NB4 (cell line): Measurements from ENCODE around the gene HELZ.

Experiments used
- DNase-seq: peaks from one replicate; pipeline ENCODE4 v3.0.0; 2010; ENCODE audit warnings: low read depth
- H3K4me3 ChIP-seq: one replicate; pipeline ENCODE4 v1.5.1; 2011; ENCODE audit warnings: mild to moderate bottlenecking, low read depth, low read length, moderate library complexity
- MYC ChIP-seq: IDR thresholded peaks from 2 replicates; pipeline ENCODE4 v1.6.1; 2011; ENCODE audit warnings: low read depth, low read length
- POLR2A ChIP-seq: IDR thresholded peaks from 2 replicates; pipeline ENCODE4 v1.6.1; 2011; ENCODE audit warnings: mild to moderate bottlenecking; ENCODE audit not compliant: insufficient read length; ENCODE audit errors: extremely low read depth
- TF ChIP-seq, protein P1 (sequence below): IDR thresholded peaks from 2 replicates; pipeline ENCODE4 v1.6.1; 2011; ENCODE audit warnings: low read depth, low read length
- TF ChIP-seq, protein P2 (sequence below): IDR thresholded peaks from one replicate; pipeline ENCODE4 v1.5.1; 2012; ENCODE audit warnings: low read depth, low read length

HELZ gene

DNA sequence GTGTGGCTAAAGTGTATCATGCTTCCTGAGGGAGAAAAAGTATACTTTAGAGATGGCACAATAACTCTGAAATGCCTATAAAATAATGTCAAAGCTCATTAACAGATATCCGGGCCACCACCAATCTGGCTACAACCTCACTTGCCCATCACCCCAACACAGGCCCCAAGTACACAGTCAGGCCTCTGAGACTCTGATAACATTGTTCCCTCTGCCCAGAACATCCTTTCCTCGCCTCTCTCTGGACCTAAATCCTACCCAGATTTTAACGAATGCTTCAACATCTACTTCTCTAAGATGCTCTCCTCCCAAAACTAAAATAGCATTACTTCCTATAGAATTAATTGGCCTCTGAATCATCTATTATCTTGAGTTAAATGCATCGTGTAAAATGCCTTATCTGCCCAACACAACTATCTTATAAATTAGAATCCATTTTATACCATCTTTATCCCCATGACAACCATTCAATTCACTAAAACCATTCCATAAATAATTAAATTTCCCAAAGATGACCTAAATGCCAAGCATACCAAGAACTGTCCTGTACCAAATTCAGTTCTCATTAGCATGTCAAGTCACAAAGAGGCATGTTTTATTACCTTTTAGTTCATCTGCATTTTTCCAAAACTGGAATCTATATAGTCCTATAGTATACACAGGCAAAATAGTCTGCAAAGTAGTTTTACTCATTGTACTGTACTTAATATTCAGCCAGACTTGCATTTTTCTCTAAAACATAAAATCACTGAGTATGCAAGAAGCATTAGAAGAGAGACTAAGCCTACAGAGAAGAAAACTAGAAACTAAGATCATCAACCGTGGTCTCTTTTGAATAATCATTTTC lies 15.7 kb downstream of the HELZ start:
- TF ChIP-seq, protein P1, sequence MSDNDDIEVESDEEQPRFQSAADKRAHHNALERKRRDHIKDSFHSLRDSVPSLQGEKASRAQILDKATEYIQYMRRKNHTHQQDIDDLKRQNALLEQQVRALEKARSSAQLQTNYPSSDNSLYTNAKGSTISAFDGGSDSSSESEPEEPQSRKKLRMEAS, result no peak
- TF ChIP-seq, protein P2, sequence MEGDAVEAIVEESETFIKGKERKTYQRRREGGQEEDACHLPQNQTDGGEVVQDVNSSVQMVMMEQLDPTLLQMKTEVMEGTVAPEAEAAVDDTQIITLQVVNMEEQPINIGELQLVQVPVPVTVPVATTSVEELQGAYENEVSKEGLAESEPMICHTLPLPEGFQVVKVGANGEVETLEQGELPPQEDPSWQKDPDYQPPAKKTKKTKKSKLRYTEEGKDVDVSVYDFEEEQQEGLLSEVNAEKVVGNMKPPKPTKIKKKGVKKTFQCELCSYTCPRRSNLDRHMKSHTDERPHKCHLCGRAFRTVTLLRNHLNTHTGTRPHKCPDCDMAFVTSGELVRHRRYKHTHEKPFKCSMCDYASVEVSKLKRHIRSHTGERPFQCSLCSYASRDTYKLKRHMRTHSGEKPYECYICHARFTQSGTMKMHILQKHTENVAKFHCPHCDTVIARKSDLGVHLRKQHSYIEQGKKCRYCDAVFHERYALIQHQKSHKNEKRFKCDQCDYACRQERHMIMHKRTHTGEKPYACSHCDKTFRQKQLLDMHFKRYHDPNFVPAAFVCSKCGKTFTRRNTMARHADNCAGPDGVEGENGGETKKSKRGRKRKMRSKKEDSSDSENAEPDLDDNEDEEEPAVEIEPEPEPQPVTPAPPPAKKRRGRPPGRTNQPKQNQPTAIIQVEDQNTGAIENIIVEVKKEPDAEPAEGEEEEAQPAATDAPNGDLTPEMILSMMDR, result no peak
- TF ChIP-seq POLR2A (no peak), MYC (no peak)
- DNase-seq, result no peak
- H3K4me3 ChIP-seq, result no peak overlapping the region

GRCh38 chr17:67227488-67227887 lies 17.5 kb downstream of the HELZ start:
- DNase-seq, result no peak
- TF ChIP-seq, protein P1, result no peak
- TF ChIP-seq POLR2A (no peak), MYC (no peak)
- TF ChIP-seq, protein P2, result no peak
- no peak overlapping the region for H3K4me3 ChIP-seq

DNA sequence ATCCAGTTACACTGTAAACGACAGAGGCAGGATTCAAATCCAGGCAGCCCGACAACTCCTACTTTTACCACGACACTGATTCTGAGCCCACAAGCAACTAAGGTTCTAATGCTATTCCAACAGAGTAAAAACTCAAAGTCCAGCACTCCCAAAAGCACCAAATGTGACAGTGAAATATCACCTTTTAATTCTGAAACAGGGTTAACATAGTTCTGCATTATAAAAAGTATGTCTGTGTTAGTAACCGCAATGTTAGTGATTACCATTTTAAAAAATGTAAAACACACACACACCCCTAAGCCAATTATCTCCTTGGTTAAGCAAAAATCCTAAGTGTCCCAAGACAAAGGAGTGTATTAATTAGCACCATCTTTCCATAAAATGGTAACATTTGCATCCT lies 19.7 kb downstream of the HELZ start:
- TF ChIP-seq, protein P2, result no peak
- TF ChIP-seq MYC (no peak), POLR2A (no peak)
- TF ChIP-seq, protein P1, result no peak
- H3K4me3 ChIP-seq, result no peak overlapping the region
- DNase-seq, result no peak

GRCh38 chr17:67224736-67225135 lies 20.3 kb downstream of the HELZ start:
- TF ChIP-seq, protein P2, result no peak
- TF ChIP-seq POLR2A (no peak), MYC (no peak)
- TF ChIP-seq, protein P1, result no peak
- DNase-seq, result no peak
- H3K4me3 ChIP-seq, result no peak overlapping the region

DNA sequence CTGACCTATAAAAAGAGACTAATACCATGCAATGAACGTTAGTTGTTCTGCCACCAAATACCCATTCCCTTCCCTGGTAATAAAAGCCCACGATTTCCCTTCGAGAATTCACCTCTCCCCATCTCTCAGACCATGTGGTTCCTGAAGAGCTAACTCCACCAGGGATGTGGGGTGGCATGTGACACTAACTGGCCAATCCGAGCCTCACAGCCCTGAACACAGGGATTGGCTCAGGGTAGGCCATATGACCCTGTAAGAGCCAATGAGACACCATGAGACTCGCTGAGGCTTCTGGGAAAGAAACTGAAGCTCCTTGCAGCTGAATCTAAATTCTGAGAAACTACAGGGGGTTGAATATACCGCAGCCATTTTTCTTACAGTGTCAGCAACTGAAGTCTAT lies 21.1 kb downstream of the HELZ start:
- H3K4me3 ChIP-seq, result no peak overlapping the region
- TF ChIP-seq, protein P1, result peak; percentile 82
- no peak for TF ChIP-seq MYC
- peak; percentile 36 for DNase-seq
